Brain pericyte (primary cell): Measurements from ENCODE around the gene BICD1.
"Not testable (repeated sequence)": the region's sequence is repeated elsewhere in the genome, so short reads cannot be mapped to it uniquely, and the experiment has no call there.

ENCODE experiments used
- DNase-seq: peaks from one replicate; pipeline ENCODE4 v3.0.0-alpha.2; 2012; ENCODE audit warnings: low read depth, low spot score

Gene BICD1

GRCh38 chr12:32145096-32145495 is 38.4 kb downstream of the BICD1 start:
- no peak for DNase-seq

GRCh38 chr12:32146074-32146873 is 39.6 kb downstream of the BICD1 start:
- no peak for DNase-seq

- no peak for DNase-seq
Measured at GRCh38 chr12:32148372-32148771, 41.7 kb downstream of the BICD1 start.

GRCh38 chr12:32149489-32149888 is 42.8 kb downstream of the BICD1 start:
- DNase-seq = no peak

GRCh38 chr12:32151086-32151485 is 44.4 kb downstream of the BICD1 start:
- no peak for DNase-seq

- no peak for DNase-seq
Measured at GRCh38 chr12:32151552-32151951, 44.9 kb downstream of the BICD1 start.

- no peak for DNase-seq
Measured at GRCh38 chr12:32155041-32155440, 48.4 kb downstream of the BICD1 start.

GRCh38 chr12:32155961-32156529 is 49.4 kb downstream of the BICD1 start:
- DNase-seq = no peak

GRCh38 chr12:32158525-32158924 is 51.9 kb downstream of the BICD1 start:
- DNase-seq = no peak

GRCh38 chr12:32159381-32159780 is 52.7 kb downstream of the BICD1 start:
- DNase-seq = no peak

GRCh38 chr12:32159925-32160324 is 53.3 kb downstream of the BICD1 start:
- DNase-seq = no peak

GRCh38 chr12:32161058-32161457 is 54.4 kb downstream of the BICD1 start:
- no peak for DNase-seq

- DNase-seq = no peak
Measured at GRCh38 chr12:32163596-32163995, 56.9 kb downstream of the BICD1 start.

- DNase-seq = no peak
Measured at GRCh38 chr12:32166510-32166909, 59.9 kb downstream of the BICD1 start.

GRCh38 chr12:32170437-32170998 is 63.9 kb downstream of the BICD1 start:
- DNase-seq = no peak

- no peak for DNase-seq
Measured at GRCh38 chr12:32171211-32171610, 64.6 kb downstream of the BICD1 start.

- DNase-seq = no peak
Measured at GRCh38 chr12:32176606-32177005, 70.0 kb downstream of the BICD1 start.

- DNase-seq = no peak
Measured at GRCh38 chr12:32178341-32179010, 71.8 kb downstream of the BICD1 start.

GRCh38 chr12:32179011-32179395 is 72.4 kb downstream of the BICD1 start:
- DNase-seq = no peak

- DNase-seq = no peak
Measured at GRCh38 chr12:32181498-32182175, 75.0 kb downstream of the BICD1 start.

GRCh38 chr12:32183650-32184049 is 77.0 kb downstream of the BICD1 start:
- DNase-seq = no peak

GRCh38 chr12:32187127-32187526 is 80.5 kb downstream of the BICD1 start:
- not testable (repeated sequence) for DNase-seq
